Smooth muscle cell (in vitro differentiated cells): Measurements from ENCODE around the gene CELF4. TPM values are rescaled to one million over a fixed set of nuclear protein-coding genes. Genes with fewer than 3 reads are reported as not detected.

Experiments used
- DNase-seq: peaks from one replicate; lab custom pipeline; 2025; ENCODE audit not compliant: unreplicated experiment; lab: John Stamatoyannopoulos, UW
- H2AFZ ChIP-seq: fragments of 200-600 bp; sonication (generic); 2 replicates; pipeline ENCODE4 v1.6.0; 2016; ENCODE audit warnings: antibody characterized with exemption, low read depth, mild to moderate bottlenecking
- H3F3A ChIP-seq: fragments of 200-600 bp; sonication (generic); 2 replicates; pipeline ENCODE4 v1.6.0; 2017; ENCODE audit warnings: antibody characterized with exemption, low read depth
- H3K27ac ChIP-seq: fragments of 200-600 bp; sonication (generic); 2 replicates; pipeline ENCODE4 v1.5.1; 2016; ENCODE audit warnings: low read depth, mild to moderate bottlenecking
- H3K27me3 ChIP-seq: fragments of 200-600 bp; sonication (generic); 2 replicates; pipeline ENCODE4 v1.6.1; 2016; ENCODE audit warnings: low read depth, mild to moderate bottlenecking
- H3K36me3 ChIP-seq: fragments of 200-600 bp; sonication (generic); 2 replicates; pipeline ENCODE4 v1.5.1; 2016; ENCODE audit warnings: low read depth
- H3K4me1 ChIP-seq: fragments of 200-600 bp; sonication (generic); 2 replicates; pipeline ENCODE4 v1.5.1; 2016; ENCODE audit warnings: low read depth
- H3K4me2 ChIP-seq: fragments of 200-600 bp; sonication (generic); 2 replicates; pipeline ENCODE4 v1.6.0; 2016; ENCODE audit warnings: mild to moderate bottlenecking
- H3K4me3 ChIP-seq: fragments of 200-600 bp; sonication (generic); 2 replicates; pipeline ENCODE4 v1.5.1; 2016; ENCODE audit warnings: mild to moderate bottlenecking
- H3K79me2 ChIP-seq: fragments of 200-600 bp; sonication (generic); 2 replicates; pipeline ENCODE4 v1.6.0; 2016; ENCODE audit warnings: low read depth, mild to moderate bottlenecking
- H3K9ac ChIP-seq: fragments of 200-600 bp; sonication (generic); 2 replicates; pipeline ENCODE4 v1.6.0; 2016; ENCODE audit warnings: low read depth
- H3K9me3 ChIP-seq: fragments of 200-600 bp; sonication (generic); replicated peaks from 2 replicates; pipeline ENCODE4 v1.5.1; 2016; ENCODE audit warnings: low read depth
- H4K20me1 ChIP-seq: fragments of 200-600 bp; sonication (generic); 2 replicates; pipeline ENCODE4 v1.6.0; 2016; ENCODE audit warnings: low read depth
- CTCF ChIP-seq: fragments of 200-600 bp; sonication (generic); IDR thresholded peaks from 2 replicates; pipeline ENCODE4 v1.5.1; 2017; ENCODE audit warnings: borderline replicate concordance, mild to moderate bottlenecking, antibody characterized with exemption; ENCODE audit not compliant: insufficient read depth, poor library complexity, severe bottlenecking
- WGBS: methylation state at CpG from one replicate; pipeline ENCODE4 v1.1.7; 2016; ENCODE audit warnings: low lambda C conversion rate; 5-methylcytosine and 5-hydroxymethylcytosine counted together
- polyA plus RNA-seq: library from polyadenylated mRNA; unstranded; fragments of >200 nt; fragmentation: Nextera tagmentation; extraction: Ambion mirVana; gene quantifications from 2 replicates; pipeline ENCODE4 v1.2.1, GENCODE V29; 2016
- total RNA-seq: library from RNA; depleted of rRNA; stranded (reverse); fragments of >200 nt; gene quantifications from 2 replicates; pipeline ENCODE4 v1.2.3, GENCODE V29; 2014

The CELF4 gene
- total and polyA plus RNA-seq, 2 experiments from 2014 or later: 0.40 TPM; not detected in 1

GRCh38 chr18:37481491-37481890 lies 84.1 kb downstream of the CELF4 start:
- H3K79me2 ChIP-seq: no peaks in the 10 kb centered on the region
- no peaks in the 10 kb centered on the region for H3K36me3 ChIP-seq
- no peak overlapping the region for H3K27ac ChIP-seq
- peaks cover 53% of the 10 kb centered on the region for H3K27me3 ChIP-seq
- H3K9ac ChIP-seq: no peak overlapping the region
- no peak overlapping the region for H3K4me3 ChIP-seq
- 75% methylated on average over 6 of the region's 6 CpGs for WGBS
- H3F3A ChIP-seq: no peaks in the 10 kb centered on the region
- no peak for TF ChIP-seq CTCF
- H4K20me1 ChIP-seq: no peaks in the 10 kb centered on the region
- no peak overlapping the region for H3K4me2 ChIP-seq
- no peaks in the 10 kb centered on the region for H3K9me3 ChIP-seq
- no peak for DNase-seq
- no peak overlapping the region for H2AFZ ChIP-seq
- H3K4me1 ChIP-seq: peaks cover 4% of the 10 kb centered on the region

- Histone ChIP-seq H3K79me2 (no peaks in the 10 kb centered on the region), H3K4me3 (no peak overlapping the region), H3F3A (no peaks in the 10 kb centered on the region), H3K4me1 (peaks cover 4% of the 10 kb centered on the region), H4K20me1 (no peaks in the 10 kb centered on the region), H2AFZ (no peak overlapping the region), H3K27ac (no peak overlapping the region), H3K9ac (no peak overlapping the region), H3K9me3 (no peaks in the 10 kb centered on the region), H3K36me3 (no peaks in the 10 kb centered on the region), H3K27me3 (peaks cover 49% of the 10 kb centered on the region), H3K4me2 (no peak overlapping the region)
- 93% methylated on average over 4 of the region's 4 CpGs for WGBS
- no peak for DNase-seq
- no peak for TF ChIP-seq CTCF
Observed at GRCh38 chr18:37481072-37481471, 84.5 kb downstream of the CELF4 start.

DNA sequence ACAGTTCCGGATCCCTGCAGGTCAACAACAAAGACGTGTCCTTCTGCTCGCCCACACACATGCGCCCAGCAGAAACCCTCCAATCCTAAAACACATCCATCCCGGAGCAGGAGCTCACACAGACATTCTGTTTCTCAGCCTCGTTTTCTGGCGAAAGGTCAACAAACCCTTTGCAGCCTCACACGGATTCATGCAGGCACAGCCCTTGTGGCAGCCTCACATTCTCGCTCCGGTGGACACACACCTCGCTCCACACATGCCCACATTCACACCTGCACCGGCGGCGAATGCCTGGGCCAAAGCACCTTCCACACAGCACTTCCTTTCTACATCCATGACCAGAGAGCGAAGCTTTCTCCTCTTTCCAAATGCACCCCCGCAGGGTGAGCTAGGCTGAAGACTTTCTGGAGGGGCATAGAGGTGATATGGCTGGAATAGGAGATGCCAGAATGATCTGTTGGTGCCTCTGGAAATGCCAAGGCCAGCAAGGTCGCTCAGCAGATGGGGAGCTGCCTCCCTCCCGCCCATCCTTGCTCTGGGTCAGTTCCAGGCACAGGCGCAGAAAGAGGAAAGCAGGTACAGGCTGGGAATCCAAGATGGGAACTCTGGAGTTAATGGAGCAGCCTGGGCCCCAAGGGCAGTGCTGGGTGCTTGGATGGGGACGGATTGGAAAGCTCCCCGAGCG lies 88.8 kb downstream of the CELF4 start:
- Histone ChIP-seq H2AFZ (no peak overlapping the region), H3K9me3 (no peaks in the 10 kb centered on the region), H3F3A (no peaks in the 10 kb centered on the region), H3K27me3 (peaks cover 17% of the 10 kb centered on the region), H3K27ac (no peak overlapping the region), H4K20me1 (no peaks in the 10 kb centered on the region), H3K4me1 (no peaks in the 10 kb centered on the region), H3K79me2 (no peaks in the 10 kb centered on the region), H3K9ac (no peak overlapping the region), H3K4me3 (no peak overlapping the region), H3K36me3 (no peaks in the 10 kb centered on the region), H3K4me2 (no peak overlapping the region)
- no peak for DNase-seq
- TF ChIP-seq CTCF: no peak
- 88% methylated on average over 22 of the region's 22 CpGs for WGBS

DNA sequence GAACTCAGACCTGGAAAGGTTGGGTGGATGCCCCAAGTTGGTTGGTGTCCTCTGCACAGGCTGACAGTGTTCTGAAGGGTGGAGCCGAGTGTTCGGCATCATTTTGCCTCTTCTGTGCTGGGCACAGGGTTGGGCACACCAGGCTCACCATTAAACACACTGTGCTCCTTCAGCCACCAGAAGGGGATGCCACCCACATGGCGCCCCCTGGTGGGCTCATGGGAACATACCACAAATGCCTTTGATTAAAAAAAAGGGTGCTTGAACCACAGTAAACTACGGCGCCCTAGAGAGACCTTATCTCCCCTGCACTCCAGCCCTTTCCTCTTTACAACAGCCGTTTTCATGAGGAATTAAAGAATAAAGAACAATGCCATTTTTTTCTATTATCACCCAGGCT lies 89.4 kb downstream of the CELF4 start:
- Histone ChIP-seq H3K4me1 (no peaks in the 10 kb centered on the region), H3K9me3 (no peaks in the 10 kb centered on the region), H3K27me3 (peaks cover 17% of the 10 kb centered on the region), H3K9ac (no peak overlapping the region), H3K36me3 (no peaks in the 10 kb centered on the region), H3K4me3 (no peak overlapping the region), H3K27ac (no peak overlapping the region), H2AFZ (no peak overlapping the region), H3K79me2 (no peaks in the 10 kb centered on the region), H3K4me2 (no peak overlapping the region), H3F3A (no peaks in the 10 kb centered on the region), H4K20me1 (no peaks in the 10 kb centered on the region)
- peak; percentile 70 for TF ChIP-seq CTCF
- WGBS: 36% methylated on average over 6 of the region's 6 CpGs
- peak; percentile 2 for DNase-seq
